Spleen (tissue), 3 donors: Measurements from ENCODE around the gene CCL11.

Experiments
- POLR2A ChIP-seq, 3 donors: fragments of 450-650 bp; IDR thresholded peaks; one replicate each; pipeline ENCODE4 v1.5.1; 2017; ENCODE audit warnings: antibody characterized with exemption in 3 of 3, mild to moderate bottlenecking in 1 of 3
- POLR2AphosphoS5 ChIP-seq, 3 donors: sonication (generic); formaldehyde crosslinking; IDR thresholded peaks; one replicate each; pipeline ENCODE4 v1.5.1; 2017; ENCODE audit warnings: antibody characterized with exemption in 3 of 3

DNA sequence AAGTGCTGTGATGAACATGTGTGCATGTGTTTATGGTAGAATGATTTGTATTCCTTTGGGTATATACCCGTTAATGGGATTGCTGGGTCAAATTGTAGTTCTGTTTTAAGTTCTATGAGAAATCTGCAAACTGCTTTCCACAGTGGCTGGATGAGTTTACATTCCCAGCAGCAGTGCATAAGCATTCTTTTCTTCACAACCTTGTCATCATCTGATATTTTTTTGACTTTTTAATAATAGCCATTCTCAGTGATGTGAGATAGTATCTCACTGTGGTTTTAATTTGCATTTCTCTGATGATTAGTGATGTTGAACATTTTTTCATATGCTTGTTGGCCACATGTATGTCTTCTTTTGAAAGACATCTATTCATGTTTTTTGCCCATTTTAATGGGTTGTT is 52.2 kb downstream of the CCL11 start:
- TF ChIP-seq POLR2A (IDR thresholded peaks at IDR 0.05) (no peak), POLR2AphosphoS5 (IDR thresholded peaks at IDR 0.05) (no peak)
